Pancreas (tissue), 10 donors: ENCODE results near the gene CLP1. TPM values are rescaled to one million over a fixed set of nuclear protein-coding genes. Genes with fewer than 3 reads are reported as not detected.

Source experiments
- ATAC-seq, 4 donors: fragments of 200-7000 bp; cut with Tn5 transposase; one replicate each; pipeline versions ENCODE4 v1.8.0 to v1.9.1; 2020; ENCODE audit warnings: mild to moderate bottlenecking in 4 of 4, moderate library complexity in 4 of 4
- DNase-seq, 6 donors: peaks; one replicate each; pipeline ENCODE4 v3.0.0-alpha.2; 2020
- FAIRE-seq: peaks from 2 replicates; lab custom pipeline; 2012; peaks lifted over from hg19 to GRCh38; lab: Jason Lieb, UNC
- H3K27ac ChIP-seq, 4 donors: fragments of 200-600 bp; sonication (generic); 1 replicate in 3 of 4; 2 replicates in 1 of 4; pipeline versions ENCODE4 v1.5.0 to v1.8.0; 2020
- H3K27me3 ChIP-seq, 4 donors: fragments of 200-600 bp; one replicate each; pipeline ENCODE4 v1.8.0; 2021
- H3K36me3 ChIP-seq, 3 donors: fragments of 200-600 bp; sonication (generic) in 1 of 3; one replicate each; pipeline versions ENCODE4 v1.5.0 to v1.8.0; 2020 to 2021
- H3K4me1 ChIP-seq, 3 donors: fragments of 200-600 bp; one replicate each; pipeline ENCODE4 v1.8.0; 2021
- H3K4me3 ChIP-seq, 4 donors: fragments of 200-600 bp; sonication (generic) in 2 of 4; one replicate each; pipeline versions ENCODE4 v1.5.0 to v1.8.0; 2020 to 2021
- H3K9me3 ChIP-seq, 4 donors: fragments of 200-600 bp; one replicate each; pipeline ENCODE4 v1.8.0; 2021
- CTCF ChIP-seq, 4 donors: fragments of 200-600 bp; sonication (generic) in 3 of 4; IDR thresholded peaks; one replicate each; pipeline versions ENCODE4 v1.5.0 to v1.8.0; 2021; ENCODE audit warnings: antibody characterized with exemption in 4 of 4
- WGBS, 2 donors: extraction: QIAGEN DNeasy Blood & Tissue Kit; methylation state at CpG; one replicate each; pipeline ENCODE4 v1.1.7; 2013; 5-methylcytosine and 5-hydroxymethylcytosine counted together
- intact Hi-C, 3 donors: fragments of 100-400 bp; cut with DNase I; formaldehyde crosslinking; loops; one replicate each; pipeline versions ENCODE4 v1.11.1 to v1.14.2; 2022
- polyA plus RNA-seq, 2 donors: library from polyadenylated mRNA; stranded (reverse); fragments of 200-250 nt; gene quantifications; one replicate each; pipeline ENCODE4 v1.2.3, GENCODE V29; 2013
- total RNA-seq, 6 donors: library from RNA; stranded (reverse); fragmentation: NEBNext Ultra II Directional in 4 of 6; extraction: Animal tissue kit (Norgen Biotek cat#: 25700) in 4 of 6; gene quantifications; one replicate each; pipeline versions ENCODE4 v1.2.1 to v1.2.4, GENCODE V29; 2021 to 2023
- donor health status: healthy with polysubstance abuse.
- donor health status: DM: no; HTN: no; CAD: no; lungs with moderate emphysema.
- donor health status: DM: no; HTN: no; CAD: no.
- donor health status: control.
- donor health status: control.
- donor health status: Bipolar disorder and iron deficiency.
- donor health status: DM: yes; HTN: yes; CAD: no.
- donor health status: DM: no; HTN: no; CAD: no.
- donor health status: DM: no; HTN: no; CAD: no.
- donor health status: DM: yes; HTN: yes; CAD: no.

The CLP1 gene
- total and polyA plus RNA-seq, 8 donors = 3.2 to 8.0 (median 6.1) TPM

GRCh38 chr11:57624864-57625263 lies 32.7 kb upstream of the CLP1 start:
- 79 to 97% methylated on average over 2 of the region's 2 CpGs for WGBS, 2 donors
- intact Hi-C loops = no loop called here
- Histone ChIP-seq H3K27me3 (no peaks in the 10 kb centered on the region), H3K9me3 (no peaks in the 10 kb centered on the region), H3K4me3 (no peak overlapping the region), H3K27ac (no peak overlapping the region), H3K4me1 (no peaks in the 10 kb centered on the region), H3K36me3 (no peaks in the 10 kb centered on the region)
- ATAC-seq = no peak
- no peak for TF ChIP-seq CTCF (IDR thresholded peaks at IDR 0.05)
- DNase-seq = no peak
- FAIRE-seq = no peak

GRCh38 chr11:57626895-57627294 lies 30.7 kb upstream of the CLP1 start:
- FAIRE-seq (no peak), ATAC-seq (no peak)
- no peaks in the 10 kb centered on the region for H3K27me3 ChIP-seq

DNA sequence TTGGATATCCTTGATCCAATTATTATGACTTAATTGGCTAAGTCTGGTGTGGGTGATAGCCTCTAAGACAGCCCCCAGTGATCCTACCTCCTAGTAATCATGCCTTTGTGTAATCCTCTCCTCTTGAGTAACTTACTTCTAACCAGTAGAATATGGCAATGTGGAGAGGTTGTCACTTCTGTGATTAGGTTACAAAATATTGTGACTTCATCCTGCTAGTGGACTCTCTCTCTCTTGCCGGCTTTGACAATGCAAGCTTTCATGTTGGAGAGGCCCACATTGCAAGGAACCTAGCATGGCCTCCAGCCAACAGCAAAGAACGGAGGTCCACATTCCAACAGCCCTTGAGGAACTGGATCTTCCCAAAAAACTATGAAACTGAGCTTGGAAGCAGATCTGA lies 27.4 kb upstream of the CLP1 start:
- Histone ChIP-seq H3K27me3 (no peaks in the 10 kb centered on the region), H3K36me3 (no peaks in the 10 kb centered on the region), H3K27ac (no peak overlapping the region), H3K4me1 (no peaks in the 10 kb centered on the region), H3K4me3 (no peak overlapping the region), H3K9me3 (no peaks in the 10 kb centered on the region)
- ATAC-seq (no peak), FAIRE-seq (no peak), DNase-seq (no peak)
- intact Hi-C loops = no loop called here
- 28 to 57% methylated on average over 2 of the region's 2 CpGs for WGBS, 2 donors
- TF ChIP-seq CTCF (IDR thresholded peaks at IDR 0.05) = no peak

More at GRCh38 chr11:57626895-57627294, 30.7 kb upstream of the CLP1 start:
- Histone ChIP-seq H3K4me1 (no peaks in the 10 kb centered on the region), H3K36me3 (no peaks in the 10 kb centered on the region), H3K4me3 (no peak overlapping the region), H3K27ac (no peak overlapping the region), H3K9me3 (no peaks in the 10 kb centered on the region)
- 75 to 87% methylated on average over 1 of the region's 1 CpG for WGBS, 2 donors
- no peak for DNase-seq
- intact Hi-C loops = no loop called here
- TF ChIP-seq CTCF (IDR thresholded peaks at IDR 0.05) = no peak

GRCh38 chr11:57632116-57632515 lies 25.4 kb upstream of the CLP1 start:
- Histone ChIP-seq H3K27me3 (no peaks in the 10 kb centered on the region), H3K36me3 (no peaks in the 10 kb centered on the region), H3K27ac (no peak overlapping the region), H3K9me3 (no peaks in the 10 kb centered on the region), H3K4me3 (no peak overlapping the region), H3K4me1 (no peaks in the 10 kb centered on the region)
- ATAC-seq (no peak), DNase-seq (no peak), FAIRE-seq (no peak)
- 49 to 59% methylated on average over 5 of the region's 5 CpGs for WGBS, 2 donors
- intact Hi-C loops = no loop called here
- TF ChIP-seq CTCF (IDR thresholded peaks at IDR 0.05) = no peak

- TF ChIP-seq CTCF (IDR thresholded peaks at IDR 0.05) = no peak
- Histone ChIP-seq H3K27ac (no peak overlapping the region), H3K9me3 (no peaks in the 10 kb centered on the region), H3K4me1 (no peaks in the 10 kb centered on the region), H3K36me3 (no peaks in the 10 kb centered on the region), H3K27me3 (no peaks in the 10 kb centered on the region), H3K4me3 (no peak overlapping the region)
- intact Hi-C loops = no loop called here
- DNase-seq (no peak), ATAC-seq (no peak), FAIRE-seq (no peak)
- 55 to 63% methylated on average over 6 of the region's 6 CpGs for WGBS, 2 donors
Observed at GRCh38 chr11:57633394-57634070, 24.0 kb upstream of the CLP1 start.
